MM.1S (cell line): ENCODE measurements around the gene OTULIN.
A peak's percentile ranks its signal among the peaks of the same experiment; 100 is the strongest.

Experiments
- DNase-seq: peaks from one replicate; pipeline ENCODE4 v3.0.0-alpha.2; 2015
- H2AFZ ChIP-seq: fragments of 300-600 bp; sonication (generic); 2 replicates; pipeline ENCODE4 v1.6.0; 2016; ENCODE audit warnings: antibody characterized with exemption, low read length
- H3F3A ChIP-seq: fragments of 300-600 bp; sonication (generic); 2 replicates; pipeline ENCODE4 v1.6.1; 2016; ENCODE audit warnings: mild to moderate bottlenecking, antibody characterized with exemption, low read length, moderate library complexity, mixed read lengths; ENCODE audit not compliant: insufficient read depth
- H3K27ac ChIP-seq: fragments of 300-600 bp; sonication (generic); 2 replicates; pipeline ENCODE4 v1.5.1; 2016; ENCODE audit warnings: mild to moderate bottlenecking, low read length
- H3K27me3 ChIP-seq: fragments of 300-600 bp; sonication (generic); replicated peaks from 2 replicates; pipeline ENCODE4 v1.6.0; 2016; ENCODE audit warnings: low read length; ENCODE audit not compliant: insufficient read depth
- H3K36me3 ChIP-seq: fragments of 300-600 bp; sonication (generic); replicated peaks from 2 replicates; pipeline ENCODE4 v1.6.1; 2016; ENCODE audit warnings: mild to moderate bottlenecking, low read length, mixed read lengths; ENCODE audit not compliant: insufficient read depth
- H3K4me1 ChIP-seq: fragments of 300-600 bp; sonication (generic); 2 replicates; pipeline ENCODE4 v1.6.1; 2016; ENCODE audit warnings: low read length, mixed read lengths
- H3K4me2 ChIP-seq: fragments of 300-600 bp; sonication (generic); 2 replicates; pipeline ENCODE4 v1.6.0; 2016; ENCODE audit warnings: low read depth, low read length
- H3K4me3 ChIP-seq: fragments of 300-600 bp; sonication (generic); 2 replicates; pipeline ENCODE4 v1.5.1; 2016; ENCODE audit warnings: low read length, mixed read lengths
- H3K79me2 ChIP-seq: fragments of 300-600 bp; sonication (generic); 2 replicates; pipeline ENCODE4 v1.6.1; 2016; ENCODE audit warnings: mixed run types, low read length, mixed read lengths
- H3K9ac ChIP-seq: fragments of 300-600 bp; sonication (generic); 2 replicates; pipeline ENCODE4 v1.6.1; 2016; ENCODE audit warnings: low read length, mixed read lengths
- H3K9me2 ChIP-seq: fragments of 300-600 bp; sonication (generic); replicated peaks from 2 replicates; pipeline ENCODE4 v1.6.1; 2016; ENCODE audit warnings: mild to moderate bottlenecking, low read length, mixed read lengths; ENCODE audit not compliant: insufficient read depth
- H3K9me3 ChIP-seq: fragments of 300-600 bp; sonication (generic); replicated peaks from 2 replicates; pipeline ENCODE4 v1.6.1; 2016; ENCODE audit warnings: mild to moderate bottlenecking, low read length, mixed read lengths; ENCODE audit not compliant: insufficient read depth
- H4K20me1 ChIP-seq: fragments of 300-600 bp; sonication (generic); 2 replicates; pipeline ENCODE4 v1.6.1; 2016; ENCODE audit warnings: mild to moderate bottlenecking, low read length, moderate library complexity, mixed read lengths; ENCODE audit not compliant: insufficient read depth
- EZH2 ChIP-seq: fragments of 300-600 bp; sonication (generic); optimal IDR thresholded peaks from 2 replicates; pipeline ENCODE3; 2017; ENCODE audit warnings: low read depth, mild to moderate bottlenecking, antibody characterized with exemption, low read length, mixed read lengths
- EZH2phosphoT487 ChIP-seq: fragments of 300-600 bp; sonication (generic); IDR thresholded peaks from 2 replicates; pipeline ENCODE4 v1.6.1; 2018; ENCODE audit warnings: antibody characterized with exemption, low read length
- TF ChIP-seq, protein P1 (sequence below): fragments of 300-600 bp; sonication (generic); IDR thresholded peaks from 2 replicates; pipeline ENCODE4 v1.5.1; 2016; ENCODE audit warnings: antibody characterized with exemption, low read length, mixed read lengths

The OTULIN gene

DNA sequence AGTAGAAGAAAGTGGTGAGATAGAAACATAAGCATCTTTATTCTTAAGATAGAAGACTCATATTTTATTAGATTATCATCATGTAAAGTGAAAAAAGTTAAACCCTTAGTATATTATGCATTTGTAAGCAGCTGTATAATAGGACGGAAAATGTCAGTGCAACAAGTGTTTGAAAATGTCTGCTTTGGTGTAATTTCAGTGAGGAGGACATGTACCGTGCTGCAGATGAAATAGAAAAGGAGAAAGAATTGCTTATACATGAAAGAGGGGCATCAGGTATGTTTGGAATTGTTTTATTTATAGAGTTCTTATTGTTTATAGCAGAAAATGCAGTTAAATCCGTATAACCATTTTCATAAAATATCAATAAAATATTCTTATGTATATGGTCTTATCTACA is 8.9 kb downstream of the OTULIN start:
- Histone ChIP-seq H3K9me2 (no peaks in the 10 kb centered on the region), H4K20me1 (peaks cover 10% of the 10 kb centered on the region), H3K79me2 (peaks cover 100% of the 10 kb centered on the region), H3K4me3 (no peak overlapping the region), H3K9ac (no peak overlapping the region), H3K4me2 (no peak overlapping the region), H3F3A (peaks cover 24% of the 10 kb centered on the region), H3K27me3 (no peaks in the 10 kb centered on the region), H2AFZ (no peak overlapping the region), H3K4me1 (peaks cover 36% of the 10 kb centered on the region), H3K27ac (no peak overlapping the region), H3K36me3 (peaks cover 3% of the 10 kb centered on the region), H3K9me3 (no peaks in the 10 kb centered on the region)
- no peak for DNase-seq
- TF ChIP-seq EZH2phosphoT487 (no peak), EZH2 (no peak)
- TF ChIP-seq, protein P1, sequence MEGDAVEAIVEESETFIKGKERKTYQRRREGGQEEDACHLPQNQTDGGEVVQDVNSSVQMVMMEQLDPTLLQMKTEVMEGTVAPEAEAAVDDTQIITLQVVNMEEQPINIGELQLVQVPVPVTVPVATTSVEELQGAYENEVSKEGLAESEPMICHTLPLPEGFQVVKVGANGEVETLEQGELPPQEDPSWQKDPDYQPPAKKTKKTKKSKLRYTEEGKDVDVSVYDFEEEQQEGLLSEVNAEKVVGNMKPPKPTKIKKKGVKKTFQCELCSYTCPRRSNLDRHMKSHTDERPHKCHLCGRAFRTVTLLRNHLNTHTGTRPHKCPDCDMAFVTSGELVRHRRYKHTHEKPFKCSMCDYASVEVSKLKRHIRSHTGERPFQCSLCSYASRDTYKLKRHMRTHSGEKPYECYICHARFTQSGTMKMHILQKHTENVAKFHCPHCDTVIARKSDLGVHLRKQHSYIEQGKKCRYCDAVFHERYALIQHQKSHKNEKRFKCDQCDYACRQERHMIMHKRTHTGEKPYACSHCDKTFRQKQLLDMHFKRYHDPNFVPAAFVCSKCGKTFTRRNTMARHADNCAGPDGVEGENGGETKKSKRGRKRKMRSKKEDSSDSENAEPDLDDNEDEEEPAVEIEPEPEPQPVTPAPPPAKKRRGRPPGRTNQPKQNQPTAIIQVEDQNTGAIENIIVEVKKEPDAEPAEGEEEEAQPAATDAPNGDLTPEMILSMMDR: no peak

DNA sequence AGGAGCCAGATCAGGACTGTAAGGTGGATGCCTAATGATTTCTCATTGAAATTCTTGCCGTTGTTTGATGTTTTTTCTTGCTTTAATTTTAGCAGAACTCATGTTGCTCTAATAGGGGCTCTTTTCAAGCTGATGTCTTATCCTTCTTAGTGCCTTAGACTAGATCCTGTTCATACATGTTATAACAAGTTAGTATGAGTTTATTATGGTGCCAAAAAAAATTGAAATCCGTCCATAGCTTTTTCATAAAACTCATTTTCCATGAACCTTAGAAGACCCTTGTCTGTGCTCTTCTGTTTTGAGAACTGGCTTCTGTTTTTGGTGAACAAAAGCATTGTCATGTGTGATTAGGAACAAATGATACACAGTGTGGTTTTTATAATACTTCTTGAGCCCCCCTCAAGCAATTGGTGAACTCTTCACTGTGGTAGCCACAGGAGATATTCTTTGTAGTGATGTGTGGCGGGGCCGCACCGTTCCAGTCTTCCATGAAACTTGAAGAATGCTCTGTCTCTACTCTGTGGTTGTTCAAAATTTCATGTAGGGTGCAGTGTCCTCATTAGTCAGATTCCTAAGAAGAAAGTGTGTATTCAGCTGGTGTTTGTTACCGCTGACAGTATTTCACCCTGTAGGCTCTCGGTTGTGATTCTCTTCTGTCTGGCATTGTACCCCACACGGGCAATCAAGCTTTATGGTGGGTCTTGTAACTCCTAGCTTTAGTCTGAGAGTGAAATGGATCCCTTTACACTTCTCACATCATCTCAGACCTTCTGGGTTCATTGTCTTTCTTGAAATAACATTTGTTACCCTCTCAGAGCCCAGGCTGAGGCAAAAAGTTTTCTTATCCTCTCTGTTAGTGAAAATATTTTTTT is 10.7 kb downstream of the OTULIN start:
- Histone ChIP-seq H3K4me3 (peak overlapping the region; percentile 14; the same call in 1 of the 2 replicates), H3K9me2 (no peaks in the 10 kb centered on the region), H4K20me1 (peaks cover 8% of the 10 kb centered on the region; the same call in 1 of the 2 replicates), H3K9ac (peak overlapping the region; percentile 17; the same call in 1 of the 2 replicates), H2AFZ (no peak overlapping the region), H3K27me3 (no peaks in the 10 kb centered on the region), H3K9me3 (no peaks in the 10 kb centered on the region), H3K36me3 (peaks cover 15% of the 10 kb centered on the region), H3K4me1 (peaks cover 36% of the 10 kb centered on the region), H3K27ac (peak overlapping the region; percentile 66; the same call in 1 of the 2 replicates), H3K4me2 (peak overlapping the region; percentile 67), H3F3A (peaks cover 24% of the 10 kb centered on the region), H3K79me2 (peaks cover 99% of the 10 kb centered on the region)
- no peak for DNase-seq
- TF ChIP-seq EZH2phosphoT487 (no peak), EZH2 (no peak)
- TF ChIP-seq, protein P1: no peak

DNA sequence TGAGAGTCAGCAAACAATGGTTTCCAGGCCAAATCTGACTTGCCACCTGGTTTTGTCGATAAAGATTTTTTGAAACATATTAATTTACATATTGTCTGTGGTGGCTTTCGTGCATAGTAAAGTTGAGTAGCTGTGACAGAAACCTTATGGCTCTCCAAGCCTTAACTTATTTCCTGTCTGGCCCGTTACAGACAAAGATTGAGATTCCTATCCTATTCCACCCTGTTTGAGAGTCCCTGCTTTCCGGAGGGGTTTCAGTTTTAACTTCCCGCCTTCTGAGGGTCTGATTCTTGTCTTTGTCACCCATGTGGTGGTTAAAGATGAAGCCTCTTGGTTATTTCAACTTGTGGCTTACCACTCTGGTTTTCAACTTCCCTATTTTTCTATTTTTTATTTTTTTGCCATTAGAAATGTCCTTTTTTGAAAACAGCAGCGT is 11.4 kb downstream of the OTULIN start:
- Histone ChIP-seq H3K9me2 (no peaks in the 10 kb centered on the region), H3K36me3 (peaks cover 16% of the 10 kb centered on the region), H3K9me3 (no peaks in the 10 kb centered on the region), H3K27me3 (no peaks in the 10 kb centered on the region), H3K27ac (peak overlapping the region; percentile 66), H3F3A (peaks cover 24% of the 10 kb centered on the region), H3K9ac (peak overlapping the region; percentile 17; the same call in 1 of the 2 replicates), H2AFZ (no peak overlapping the region), H4K20me1 (peaks cover 7% of the 10 kb centered on the region; the same call in 1 of the 2 replicates), H3K4me2 (peak overlapping the region; percentile 67), H3K4me1 (peaks cover 34% of the 10 kb centered on the region), H3K79me2 (peaks cover 97% of the 10 kb centered on the region), H3K4me3 (peak overlapping the region; percentile 14; the same call in 1 of the 2 replicates)
- DNase-seq: peak; percentile 19
- no peak for TF ChIP-seq EZH2phosphoT487
- TF ChIP-seq, protein P1: no peak
- no peak for TF ChIP-seq EZH2
